Activated T-cell treated with anti-CD3 and anti-CD28 coated beads, Interleukin-2, amount 50 U/mL, for 1 hour (primary cell): ENCODE measurements around the gene TUBB8B.
"Not testable (repeated sequence)": the region's sequence is repeated elsewhere in the genome, so short reads cannot be mapped to it uniquely, and the experiment has no call there.

Experiments
- DNase-seq: peaks from one replicate; pipeline ENCODE4 v3.0.0-alpha.2; 2020

Gene TUBB8B

GRCh38 chr18:11383-12274 lies 37.8 kb downstream of the TUBB8B start:
- DNase-seq, result not testable (repeated sequence)

GRCh38 chr18:10624-11184 lies 38.7 kb downstream of the TUBB8B start:
- DNase-seq, result not testable (repeated sequence)

- not testable (repeated sequence) for DNase-seq
Measured at GRCh38 chr18:9937-10336, 39.5 kb downstream of the TUBB8B start.
